Kidney (tissue), 14 donors: ENCODE results near the gene SPDYE6. TPM values are rescaled to one million over a fixed set of nuclear protein-coding genes. Genes with fewer than 3 reads are reported as not detected.

ENCODE experiments used
- DNase-seq, 5 donors: peaks; one replicate each; pipeline ENCODE4 v3.0.0-alpha.2; 2013 to 2020
- FAIRE-seq: peaks from 2 replicates; lab custom pipeline; 2012; peaks lifted over from hg19 to GRCh38; lab: Jason Lieb, UNC
- H3K27ac ChIP-seq, 2 donors: one replicate each; pipeline ENCODE4 v1.7.0; 2013; ENCODE audit warnings: low read depth in 2 of 2, low read length in 2 of 2, inconsistent platforms in 1 of 2
- H3K27me3 ChIP-seq: one replicate; pipeline ENCODE4 v1.7.1; 2013; ENCODE audit warnings: low read length, inconsistent platforms; ENCODE audit not compliant: control insufficient read depth, insufficient read depth
- H3K36me3 ChIP-seq, 3 donors: one replicate each; pipeline versions ENCODE4 v1.7.0 to v1.7.1; 2013; ENCODE audit warnings: low read length in 3 of 3, control low read depth in 1 of 3, inconsistent platforms in 1 of 3; ENCODE audit not compliant: insufficient read depth in 3 of 3, control insufficient read depth in 2 of 3
- H3K4me1 ChIP-seq, 3 donors: one replicate each; pipeline versions ENCODE4 v1.7.0 to v1.7.1; 2013; ENCODE audit warnings: low read length in 3 of 3, inconsistent platforms in 1 of 3, low read depth in 1 of 3; ENCODE audit not compliant: control insufficient read depth in 2 of 3, insufficient read depth in 2 of 3
- H3K4me3 ChIP-seq, 3 donors: one replicate each; pipeline versions ENCODE4 v1.7.0 to v1.8.1; 2013; ENCODE audit warnings: low read length in 3 of 3, control low read depth in 1 of 3, inconsistent platforms in 1 of 3
- H3K9ac ChIP-seq, 3 donors: one replicate each; pipeline versions ENCODE4 v1.7.0 to v1.7.1; 2013; ENCODE audit warnings: low read length in 3 of 3, control low read depth in 1 of 3, inconsistent platforms in 1 of 3
- H3K9me3 ChIP-seq, 3 donors: one replicate each; pipeline versions ENCODE4 v1.7.0 to v1.7.1; 2013; ENCODE audit warnings: low read length in 3 of 3, control low read depth in 1 of 3, inconsistent platforms in 1 of 3; ENCODE audit not compliant: control insufficient read depth in 2 of 3, insufficient read depth in 1 of 3
- CTCF ChIP-seq: IDR thresholded peaks from 3 replicates; pipeline ENCODE4 v1.5.1; 2012; ENCODE audit warnings: mild to moderate bottlenecking, moderate library complexity, borderline replicate concordance; ENCODE audit not compliant: insufficient read depth; ENCODE audit errors: extremely low read depth
- intact Hi-C: fragments of 100-400 bp; cut with DNase I; formaldehyde crosslinking; loops from one replicate; pipeline ENCODE4 v1.11.1; 2022
- polyA plus RNA-seq: library from polyadenylated mRNA; stranded (reverse); fragments of 350-450 nt; fragmentation: Illumina TruSeq; extraction: RNeasy Lipid Tissue Mini Kit (QIAGEN cat#74804); gene quantifications from one replicate; pipeline ENCODE4 v1.2.3, GENCODE V29; 2014; ENCODE audit warnings: low read depth, low replicate concordance; ENCODE audit not compliant: insufficient read depth
- total RNA-seq: library from RNA; stranded (reverse); fragmentation: NEBNext Ultra II Directional; extraction: Animal tissue kit (Norgen Biotek cat#: 25700); gene quantifications from one replicate; pipeline ENCODE4 v1.2.1, GENCODE V29; 2021
- donor health status: control.
- donor health status: control.
- donor health status: control.
- donor health status: control.
- donor health status: control.
- donor health status: DM: yes; HTN: yes; CAD: no.
- donor health status: Normal renal cell carcinoma (clear cell type).

SPDYE6 gene
- total and polyA plus RNA-seq, 2 donors from 2014 or later, result not detected

- Histone ChIP-seq H3K27ac (no peak overlapping the region), H3K27me3 (no peaks in the 10 kb centered on the region), H3K9ac (no peak overlapping the region), H3K4me3 (no peak overlapping the region), H3K36me3 (peaks cover 0 to 5% (median 2%) of the 10 kb centered on the region in 3 donors), H3K9me3 (no peaks in the 10 kb centered on the region), H3K4me1 (peaks cover 0 to 13% (median 5%) of the 10 kb centered on the region in 3 donors)
- no peak for DNase-seq
- TF ChIP-seq CTCF, result no peak
- no peak for FAIRE-seq
- intact Hi-C loops, result loop anchor here (5.0 kb wide), 1 partner anchor 115 kb away; no protein-coding TSS in a partner anchor
These were observed 36.1 kb upstream of the SPDYE6 start for GRCh38 chr7:102392330-102392729.

- DNase-seq (peak; percentile 86 to 90 (median 89)), FAIRE-seq (no peak)
- Histone ChIP-seq H3K27me3 (no peaks in the 10 kb centered on the region), H3K9me3 (no peaks in the 10 kb centered on the region), H3K4me3 (no peak overlapping the region), H3K27ac (no peak overlapping the region), H3K36me3 (peaks cover 0 to 9% (median 2%) of the 10 kb centered on the region in 3 donors), H3K9ac (no peak overlapping the region), H3K4me1 (peaks cover 0 to 5% (median 0%) of the 10 kb centered on the region in 3 donors)
- TF ChIP-seq CTCF, result peak; percentile 93
- intact Hi-C loops, result loop anchor here (5.0 kb wide), 1 partner anchor 114 kb away; no protein-coding TSS in a partner anchor
These were observed 34.6 kb upstream of the SPDYE6 start for GRCh38 chr7:102390697-102391484.

- intact Hi-C loops, result loop anchor here (5.0 kb wide), 1 partner anchor 113 kb away; no protein-coding TSS in a partner anchor
- Histone ChIP-seq H3K4me3 (no peak overlapping the region), H3K9ac (no peak overlapping the region), H3K27me3 (no peaks in the 10 kb centered on the region), H3K9me3 (no peaks in the 10 kb centered on the region), H3K27ac (no peak overlapping the region), H3K4me1 (peaks cover 0 to 2% (median 0%) of the 10 kb centered on the region in 3 donors), H3K36me3 (peaks cover 0 to 9% (median 2%) of the 10 kb centered on the region in 3 donors)
- FAIRE-seq (no peak), DNase-seq (no peak)
- no peak for TF ChIP-seq CTCF
These were observed 33.6 kb upstream of the SPDYE6 start for GRCh38 chr7:102389810-102390209.
